Stimulated activated CD4-positive, alpha-beta T cell treated with anti-CD3 and anti-CD28 coated beads, Interleukin-15, amount 100 ng/mL, for 24 hours (primary cell): Measurements from ENCODE around the gene SLC1A7.

Source experiments
- DNase-seq: peaks from one replicate; pipeline ENCODE4 v3.0.0-alpha.2; 2020

Gene SLC1A7

GRCh38 chr1:53073287-53073686 lies 69.2 kb downstream of the SLC1A7 start:
- no peak for DNase-seq

- no peak for DNase-seq
Measured at GRCh38 chr1:53071915-53072314, 70.5 kb downstream of the SLC1A7 start.

- no peak for DNase-seq
Measured at GRCh38 chr1:53071167-53071865, 71.1 kb downstream of the SLC1A7 start.

GRCh38 chr1:53070621-53071020 lies 71.8 kb downstream of the SLC1A7 start:
- DNase-seq, result no peak

GRCh38 chr1:53069663-53070327 lies 72.6 kb downstream of the SLC1A7 start:
- DNase-seq, result no peak

- no peak for DNase-seq
Measured at GRCh38 chr1:53069265-53069662, 73.2 kb downstream of the SLC1A7 start.

GRCh38 chr1:53068314-53069099 lies 73.9 kb downstream of the SLC1A7 start:
- no peak for DNase-seq

- DNase-seq, result no peak
Measured at GRCh38 chr1:53067886-53068285, 74.6 kb downstream of the SLC1A7 start.

GRCh38 chr1:53066891-53067738 lies 75.3 kb downstream of the SLC1A7 start:
- no peak for DNase-seq

- no peak for DNase-seq
Measured at GRCh38 chr1:53066488-53066887, 76.0 kb downstream of the SLC1A7 start.

- DNase-seq, result no peak
Measured at GRCh38 chr1:53065391-53065790, 77.0 kb downstream of the SLC1A7 start.

- DNase-seq, result no peak
Measured at GRCh38 chr1:53063744-53064515, 78.5 kb downstream of the SLC1A7 start.

GRCh38 chr1:53062708-53063591 lies 79.5 kb downstream of the SLC1A7 start:
- DNase-seq, result peak; percentile 12

- peak; percentile 29 for DNase-seq
Measured at GRCh38 chr1:53061859-53062707, 80.4 kb downstream of the SLC1A7 start, which contains the start of gene PODN. Gene PODN, plus strand, starts transcription at chr1:53062213. Its CDS starts 7,643 bp downstream, at chr1:53069856.

- DNase-seq, result no peak
Measured at GRCh38 chr1:53061123-53061858, 81.1 kb downstream of the SLC1A7 start.

- DNase-seq, result no peak
Measured at GRCh38 chr1:53060579-53060978, 81.9 kb downstream of the SLC1A7 start.

GRCh38 chr1:53057127-53057526 lies 85.3 kb downstream of the SLC1A7 start:
- no peak for DNase-seq

GRCh38 chr1:53051676-53052075 lies 90.8 kb downstream of the SLC1A7 start:
- DNase-seq, result no peak

- DNase-seq, result no peak
Measured at GRCh38 chr1:53050310-53050709, 92.1 kb downstream of the SLC1A7 start.
